ENCODE data around the gene TXNDC17.

Gene TXNDC17

DNA sequence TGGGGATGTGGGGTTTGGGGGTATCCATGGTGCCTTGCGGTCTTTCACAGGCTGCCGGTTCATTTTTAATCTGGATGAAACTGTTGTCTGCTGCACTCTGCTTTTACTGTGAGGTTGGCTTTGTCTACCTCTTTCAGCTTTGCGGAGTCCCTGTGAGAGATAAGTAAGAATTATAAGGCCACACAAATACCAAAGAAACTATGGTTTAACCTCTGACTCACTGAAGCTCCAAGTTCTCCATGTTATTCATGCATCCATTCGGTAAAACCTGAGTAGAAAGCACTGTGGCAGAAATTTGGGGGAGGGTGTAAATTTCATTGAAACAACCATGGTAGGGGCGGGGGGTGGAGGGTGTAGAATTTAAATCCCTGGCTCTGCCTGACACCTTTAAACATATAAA lies 30.8 kb upstream of the TXNDC17 start:
- TF ChIP-seq RARB (CRISPR knock-in tag; IDR thresholded peaks at IDR 0.05) (no peak), ARNTL (CRISPR knock-in tag; IDR thresholded peaks at IDR 0.05; ENCODE audit: borderline replicate concordance, low read depth) (no peak), TOX (CRISPR knock-in tag; IDR thresholded peaks at IDR 0.05; ENCODE audit: borderline replicate concordance) (no peak), SNAI2 (CRISPR knock-in tag; IDR thresholded peaks at IDR 0.05) (no peak), BACH2 (CRISPR knock-in tag; IDR thresholded peaks at IDR 0.05; ENCODE audit: borderline replicate concordance) (no peak), ZNF8 (CRISPR knock-in tag; IDR thresholded peaks at IDR 0.05) (no peak), TCF4 (CRISPR knock-in tag; IDR thresholded peaks at IDR 0.05; ENCODE audit: borderline replicate concordance) (no peak), GLIS3 (CRISPR knock-in tag; IDR thresholded peaks at IDR 0.05) (no peak), ZNF565 (CRISPR knock-in tag; conservative IDR thresholded peaks at IDR 0.05; ENCODE audit: low read depth) (no peak), ZNF70 (CRISPR knock-in tag; IDR thresholded peaks at IDR 0.05) (no peak), ZFP3 (CRISPR knock-in tag; IDR thresholded peaks at IDR 0.05) (no peak), ISL1 (CRISPR knock-in tag; IDR thresholded peaks at IDR 0.05) (no peak), ZC3H10 (CRISPR knock-in tag; IDR thresholded peaks at IDR 0.05) (no peak)
- TF ChIP-seq, protein P1, sequence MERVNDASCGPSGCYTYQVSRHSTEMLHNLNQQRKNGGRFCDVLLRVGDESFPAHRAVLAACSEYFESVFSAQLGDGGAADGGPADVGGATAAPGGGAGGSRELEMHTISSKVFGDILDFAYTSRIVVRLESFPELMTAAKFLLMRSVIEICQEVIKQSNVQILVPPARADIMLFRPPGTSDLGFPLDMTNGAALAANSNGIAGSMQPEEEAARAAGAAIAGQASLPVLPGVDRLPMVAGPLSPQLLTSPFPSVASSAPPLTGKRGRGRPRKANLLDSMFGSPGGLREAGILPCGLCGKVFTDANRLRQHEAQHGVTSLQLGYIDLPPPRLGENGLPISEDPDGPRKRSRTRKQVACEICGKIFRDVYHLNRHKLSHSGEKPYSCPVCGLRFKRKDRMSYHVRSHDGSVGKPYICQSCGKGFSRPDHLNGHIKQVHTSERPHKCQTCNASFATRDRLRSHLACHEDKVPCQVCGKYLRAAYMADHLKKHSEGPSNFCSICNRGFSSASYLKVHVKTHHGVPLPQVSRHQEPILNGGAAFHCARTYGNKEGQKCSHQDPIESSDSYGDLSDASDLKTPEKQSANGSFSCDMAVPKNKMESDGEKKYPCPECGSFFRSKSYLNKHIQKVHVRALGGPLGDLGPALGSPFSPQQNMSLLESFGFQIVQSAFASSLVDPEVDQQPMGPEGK (CRISPR knock-in tag; IDR thresholded peaks at IDR 0.05; ENCODE audit: borderline replicate concordance), result no peak

DNA sequence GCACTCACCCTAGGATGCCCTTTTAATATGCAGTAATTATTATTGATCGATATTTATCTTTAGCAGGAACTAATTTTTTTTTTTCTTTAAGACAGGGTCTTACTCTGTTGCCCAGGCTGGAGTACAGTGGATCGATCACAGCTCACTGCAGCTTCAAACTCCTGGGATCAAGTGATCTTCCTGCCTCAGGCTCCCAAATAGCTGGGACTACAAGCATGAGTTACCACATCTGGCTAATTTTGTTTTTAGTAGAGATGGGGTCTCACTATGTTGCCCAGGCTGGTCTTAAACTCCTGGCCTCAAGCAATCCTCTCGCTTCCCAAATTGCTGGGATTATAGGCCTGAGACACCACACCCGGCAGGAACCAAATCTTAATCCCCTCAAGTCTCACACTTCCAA lies 29.6 kb upstream of the TXNDC17 start:
- no peak for TF ChIP-seq ARNTL (CRISPR knock-in tag; IDR thresholded peaks at IDR 0.05; ENCODE audit: borderline replicate concordance, low read depth)
- no peak for TF ChIP-seq SNAI2 (CRISPR knock-in tag; IDR thresholded peaks at IDR 0.05)
- TF ChIP-seq RARB (CRISPR knock-in tag; IDR thresholded peaks at IDR 0.05), result no peak
- TF ChIP-seq, protein P2, sequence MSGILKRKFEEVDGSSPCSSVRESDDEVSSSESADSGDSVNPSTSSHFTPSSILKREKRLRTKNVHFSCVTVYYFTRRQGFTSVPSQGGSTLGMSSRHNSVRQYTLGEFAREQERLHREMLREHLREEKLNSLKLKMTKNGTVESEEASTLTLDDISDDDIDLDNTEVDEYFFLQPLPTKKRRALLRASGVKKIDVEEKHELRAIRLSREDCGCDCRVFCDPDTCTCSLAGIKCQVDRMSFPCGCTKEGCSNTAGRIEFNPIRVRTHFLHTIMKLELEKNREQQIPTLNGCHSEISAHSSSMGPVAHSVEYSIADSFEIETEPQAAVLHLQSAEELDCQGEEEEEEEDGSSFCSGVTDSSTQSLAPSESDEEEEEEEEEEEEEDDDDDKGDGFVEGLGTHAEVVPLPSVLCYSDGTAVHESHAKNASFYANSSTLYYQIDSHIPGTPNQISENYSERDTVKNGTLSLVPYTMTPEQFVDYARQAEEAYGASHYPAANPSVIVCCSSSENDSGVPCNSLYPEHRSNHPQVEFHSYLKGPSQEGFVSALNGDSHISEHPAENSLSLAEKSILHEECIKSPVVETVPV (CRISPR knock-in tag; IDR thresholded peaks at IDR 0.05), result no peak
- TF ChIP-seq BACH2 (CRISPR knock-in tag; IDR thresholded peaks at IDR 0.05; ENCODE audit: borderline replicate concordance), result no peak
- TF ChIP-seq CSDC2 (CRISPR knock-in tag; IDR thresholded peaks at IDR 0.05), result no peak
- no peak for TF ChIP-seq ESRRG (CRISPR knock-in tag; IDR thresholded peaks at IDR 0.05)
- no peak for TF ChIP-seq OSR1 (CRISPR knock-in tag; IDR thresholded peaks at IDR 0.05)
- TF ChIP-seq GLIS3 (CRISPR knock-in tag; IDR thresholded peaks at IDR 0.05), result no peak
- no peak for TF ChIP-seq ISL1 (CRISPR knock-in tag; IDR thresholded peaks at IDR 0.05)
- no peak for TF ChIP-seq ZFP3 (CRISPR knock-in tag; IDR thresholded peaks at IDR 0.05)
- TF ChIP-seq, protein P1 (CRISPR knock-in tag; IDR thresholded peaks at IDR 0.05; ENCODE audit: borderline replicate concordance), result no peak
- TF ChIP-seq ZNF70 (CRISPR knock-in tag; IDR thresholded peaks at IDR 0.05), result no peak
- no peak for TF ChIP-seq ZNF8 (CRISPR knock-in tag; IDR thresholded peaks at IDR 0.05)
- TF ChIP-seq ZC3H10 (CRISPR knock-in tag; IDR thresholded peaks at IDR 0.05), result no peak
- TF ChIP-seq TOX (CRISPR knock-in tag; IDR thresholded peaks at IDR 0.05; ENCODE audit: borderline replicate concordance), result no peak
- TF ChIP-seq, protein P3, sequence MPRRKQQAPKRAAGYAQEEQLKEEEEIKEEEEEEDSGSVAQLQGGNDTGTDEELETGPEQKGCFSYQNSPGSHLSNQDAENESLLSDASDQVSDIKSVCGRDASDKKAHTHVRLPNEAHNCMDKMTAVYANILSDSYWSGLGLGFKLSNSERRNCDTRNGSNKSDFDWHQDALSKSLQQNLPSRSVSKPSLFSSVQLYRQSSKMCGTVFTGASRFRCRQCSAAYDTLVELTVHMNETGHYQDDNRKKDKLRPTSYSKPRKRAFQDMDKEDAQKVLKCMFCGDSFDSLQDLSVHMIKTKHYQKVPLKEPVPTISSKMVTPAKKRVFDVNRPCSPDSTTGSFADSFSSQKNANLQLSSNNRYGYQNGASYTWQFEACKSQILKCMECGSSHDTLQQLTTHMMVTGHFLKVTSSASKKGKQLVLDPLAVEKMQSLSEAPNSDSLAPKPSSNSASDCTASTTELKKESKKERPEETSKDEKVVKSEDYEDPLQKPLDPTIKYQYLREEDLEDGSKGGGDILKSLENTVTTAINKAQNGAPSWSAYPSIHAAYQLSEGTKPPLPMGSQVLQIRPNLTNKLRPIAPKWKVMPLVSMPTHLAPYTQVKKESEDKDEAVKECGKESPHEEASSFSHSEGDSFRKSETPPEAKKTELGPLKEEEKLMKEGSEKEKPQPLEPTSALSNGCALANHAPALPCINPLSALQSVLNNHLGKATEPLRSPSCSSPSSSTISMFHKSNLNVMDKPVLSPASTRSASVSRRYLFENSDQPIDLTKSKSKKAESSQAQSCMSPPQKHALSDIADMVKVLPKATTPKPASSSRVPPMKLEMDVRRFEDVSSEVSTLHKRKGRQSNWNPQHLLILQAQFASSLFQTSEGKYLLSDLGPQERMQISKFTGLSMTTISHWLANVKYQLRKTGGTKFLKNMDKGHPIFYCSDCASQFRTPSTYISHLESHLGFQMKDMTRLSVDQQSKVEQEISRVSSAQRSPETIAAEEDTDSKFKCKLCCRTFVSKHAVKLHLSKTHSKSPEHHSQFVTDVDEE (CRISPR knock-in tag; IDR thresholded peaks at IDR 0.05), result no peak
- no peak for TF ChIP-seq ZFP30 (CRISPR knock-in tag; IDR thresholded peaks at IDR 0.05)
- no peak for TF ChIP-seq PPARA (CRISPR knock-in tag; IDR thresholded peaks at IDR 0.05; ENCODE audit: borderline replicate concordance)
- TF ChIP-seq, protein P4, sequence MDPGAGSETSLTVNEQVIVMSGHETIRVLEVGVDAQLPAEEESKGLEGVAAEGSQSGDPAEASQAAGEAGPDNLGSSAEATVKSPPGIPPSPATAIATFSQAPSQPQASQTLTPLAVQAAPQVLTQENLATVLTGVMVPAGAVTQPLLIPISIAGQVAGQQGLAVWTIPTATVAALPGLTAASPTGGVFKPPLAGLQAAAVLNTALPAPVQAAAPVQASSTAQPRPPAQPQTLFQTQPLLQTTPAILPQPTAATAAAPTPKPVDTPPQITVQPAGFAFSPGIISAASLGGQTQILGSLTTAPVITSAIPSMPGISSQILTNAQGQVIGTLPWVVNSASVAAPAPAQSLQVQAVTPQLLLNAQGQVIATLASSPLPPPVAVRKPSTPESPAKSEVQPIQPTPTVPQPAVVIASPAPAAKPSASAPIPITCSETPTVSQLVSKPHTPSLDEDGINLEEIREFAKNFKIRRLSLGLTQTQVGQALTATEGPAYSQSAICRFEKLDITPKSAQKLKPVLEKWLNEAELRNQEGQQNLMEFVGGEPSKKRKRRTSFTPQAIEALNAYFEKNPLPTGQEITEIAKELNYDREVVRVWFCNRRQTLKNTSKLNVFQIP (CRISPR knock-in tag; IDR thresholded peaks at IDR 0.05; ENCODE audit: borderline replicate concordance, low read depth), result no peak
- ATAC-seq, result no peak

More for the DNA sequence above, 30.8 kb upstream of the TXNDC17 start:
- ATAC-seq, result no peak

All from SK-N-SH treated with all-trans-retinoic acid at 6 μM for 48 hours (cell line).